ENCODE data around the gene NEDD4L. TPM values are rescaled to one million over a fixed set of nuclear protein-coding genes. Genes with fewer than 3 reads are reported as not detected.

Gene NEDD4L
- polyA plus RNA-seq, 1 of the 3 experiments (the other 2 are of a cell fraction): 13.2 TPM

DNA sequence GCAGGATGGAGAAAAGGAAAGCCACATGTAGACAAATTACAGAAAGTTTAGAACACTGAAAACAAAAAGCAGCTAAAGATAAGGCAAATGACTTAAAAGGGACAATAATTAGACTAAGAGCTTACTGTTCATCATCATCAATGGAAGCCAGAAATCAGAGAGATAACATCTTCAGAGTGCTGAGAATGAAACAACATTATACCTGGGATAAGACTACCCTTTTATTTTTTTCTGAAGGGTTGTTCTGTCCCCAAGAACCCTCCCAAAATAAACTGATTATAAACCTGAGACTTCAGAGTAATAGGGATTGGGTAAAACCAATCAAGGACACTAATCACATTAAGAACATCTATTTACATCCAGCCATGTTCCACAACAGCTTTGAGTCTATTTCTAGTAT, 6.9 kb upstream of the NEDD4L start:
- no peaks in the 10 kb centered on the region for H3F3A ChIP-seq (replicated peaks; ENCODE audit: insufficient read depth)
- peaks cover 0 to 2% of the 10 kb centered on the region in 2 experiments; a peak in 1 of 4 replicates for H3K4me1 ChIP-seq (ENCODE audit: control insufficient read depth in 1 of 2, insufficient read depth in 2 of 2, low read depth in 1 of 2, low read length in 1 of 2)
- no peaks in the 10 kb centered on the region for H4K20me1 ChIP-seq (ENCODE audit: insufficient read depth)
- no peak overlapping the region for H3K4me2 ChIP-seq
- H3K79me2 ChIP-seq (ENCODE audit: insufficient read depth): no peaks in the 10 kb centered on the region
- CTCF ChIA-PET: interaction anchor here (0.7 to 1.6 kb wide), 5 partner anchors 9 to 155 kb away, joined by 3 to 4 read pairs (median 3); no protein-coding TSS in a partner anchor
- H3K36me3 ChIP-seq (replicated peaks in 1 of 2; ENCODE audit: control insufficient read depth in 1 of 2, insufficient read depth in 2 of 2, low read length in 1 of 2): no peaks in the 10 kb centered on the region
- H3K4me3 ChIP-seq (ENCODE audit: low read depth in 2 of 2, low read length in 1 of 2): no peak overlapping the region
- H3K9me2 ChIP-seq: no peaks in the 10 kb centered on the region
- TF ChIP-seq EP300 (IDR thresholded peaks at IDR 0.05; ENCODE audit: borderline replicate concordance in 1 of 2, low read depth in 1 of 2, low read length in 1 of 2) (no peak), GATA2 (CRISPR knock-in tag; IDR thresholded peaks at IDR 0.05) (peak; percentile 25; the same call in 1 of the 2 replicates)
- H3K27ac ChIP-seq (ENCODE audit: low read depth in 2 of 2, low read length in 1 of 2): no peak overlapping the region; a peak in 1 of 4 replicates
- H3K9me3 ChIP-seq: no peaks in the 10 kb centered on the region
- peaks cover 11% of the 10 kb centered on the region; the same call in 1 of the 2 replicates for H3K27me3 ChIP-seq (ENCODE audit: insufficient read depth)
- POLR2A ChIA-PET: no interaction called here
- DNase-seq: no peak
- no peak overlapping the region for H3K9ac ChIP-seq
- H2AFZ ChIP-seq (ENCODE audit: low read depth): no peak overlapping the region

DNA sequence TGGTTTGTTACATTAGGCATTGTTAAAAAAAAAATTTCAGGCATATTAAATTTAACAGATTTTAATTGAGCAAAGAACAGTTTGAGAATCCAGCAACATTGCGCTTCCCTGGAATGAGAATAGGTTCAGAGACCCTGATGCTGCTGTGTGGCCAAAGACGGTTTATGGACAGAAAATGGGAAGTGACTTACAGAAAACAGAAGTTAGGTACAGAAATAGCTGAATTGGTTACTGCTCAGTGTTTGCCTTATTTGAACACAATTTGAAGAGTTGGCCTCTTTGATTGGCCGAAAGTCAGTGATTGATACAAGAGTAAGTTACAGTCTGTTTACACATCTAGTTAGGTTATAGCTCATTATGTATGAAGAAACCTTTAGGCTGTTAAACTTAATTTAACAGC, 6.0 kb upstream of the NEDD4L start:
- Histone ChIP-seq H3K9me2 (no peaks in the 10 kb centered on the region), H3K4me2 (no peak overlapping the region), H3K9ac (no peak overlapping the region), H3F3A (replicated peaks; ENCODE audit: insufficient read depth) (peaks cover under 1% of the 10 kb centered on the region), H3K27me3 (ENCODE audit: insufficient read depth) (peaks cover 11% of the 10 kb centered on the region; the same call in 1 of the 2 replicates), H3K36me3 (replicated peaks in 1 of 2; ENCODE audit: control insufficient read depth in 1 of 2, insufficient read depth in 2 of 2, low read length in 1 of 2) (no peaks in the 10 kb centered on the region), H3K9me3 (no peaks in the 10 kb centered on the region), H3K4me3 (ENCODE audit: low read depth in 2 of 2, low read length in 1 of 2) (no peak overlapping the region), H2AFZ (ENCODE audit: low read depth) (no peak overlapping the region), H4K20me1 (ENCODE audit: insufficient read depth) (no peaks in the 10 kb centered on the region), H3K27ac (ENCODE audit: low read depth in 2 of 2, low read length in 1 of 2) (no peak overlapping the region), H3K79me2 (ENCODE audit: insufficient read depth) (no peaks in the 10 kb centered on the region), H3K4me1 (ENCODE audit: control insufficient read depth in 1 of 2, insufficient read depth in 2 of 2, low read depth in 1 of 2, low read length in 1 of 2) (peaks cover 0 to 2% of the 10 kb centered on the region in 2 experiments; a peak in 1 of 4 replicates)
- ChIA-PET CTCF (interaction anchor here (1.3 to 1.8 kb wide), 5 partner anchors 10 to 140 kb away, joined by 3 to 11 read pairs (median 4); no protein-coding TSS in a partner anchor), POLR2A (no interaction called here)
- no peak for DNase-seq
- no peak for TF ChIP-seq NRF1 (IDR thresholded peaks at IDR 0.05; ENCODE audit: low read depth, low read length)
- TF ChIP-seq, protein P1, sequence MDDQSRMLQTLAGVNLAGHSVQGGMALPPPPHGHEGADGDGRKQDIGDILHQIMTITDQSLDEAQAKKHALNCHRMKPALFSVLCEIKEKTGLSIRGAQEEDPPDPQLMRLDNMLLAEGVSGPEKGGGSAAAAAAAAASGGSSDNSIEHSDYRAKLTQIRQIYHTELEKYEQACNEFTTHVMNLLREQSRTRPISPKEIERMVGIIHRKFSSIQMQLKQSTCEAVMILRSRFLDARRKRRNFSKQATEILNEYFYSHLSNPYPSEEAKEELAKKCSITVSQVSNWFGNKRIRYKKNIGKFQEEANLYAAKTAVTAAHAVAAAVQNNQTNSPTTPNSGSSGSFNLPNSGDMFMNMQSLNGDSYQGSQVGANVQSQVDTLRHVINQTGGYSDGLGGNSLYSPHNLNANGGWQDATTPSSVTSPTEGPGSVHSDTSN (IDR thresholded peaks at IDR 0.05): no peak
- TF ChIP-seq FOXM1 (IDR thresholded peaks at IDR 0.05; ENCODE audit: low read depth): no peak
- TF ChIP-seq RCOR1 (IDR thresholded peaks at IDR 0.05; ENCODE audit: low read length): no peak
- TF ChIP-seq FOXJ3 (CRISPR knock-in tag; IDR thresholded peaks at IDR 0.05): no peak
- TF ChIP-seq USF2 (IDR thresholded peaks at IDR 0.05; ENCODE audit: borderline replicate concordance, low read depth, low read length): no peak
- no peak for TF ChIP-seq YY1 (IDR thresholded peaks at IDR 0.05; ENCODE audit: low read depth)
- no peak for TF ChIP-seq POLR2AphosphoS5 (IDR thresholded peaks at IDR 0.05; ENCODE audit: low read depth, low read length)
- TF ChIP-seq GABPA (IDR thresholded peaks at IDR 0.05; ENCODE audit: low read depth): no peak
- no peak for TF ChIP-seq RXRA (IDR thresholded peaks at IDR 0.05; ENCODE audit: borderline replicate concordance, low read depth)
- TF ChIP-seq SIN3A (IDR thresholded peaks at IDR 0.05; ENCODE audit: borderline replicate concordance, low read depth, low read length): no peak
- no peak for TF ChIP-seq EZH2phosphoT487 (IDR thresholded peaks at IDR 0.05; ENCODE audit: borderline replicate concordance, low read depth)
- TF ChIP-seq, protein P2, sequence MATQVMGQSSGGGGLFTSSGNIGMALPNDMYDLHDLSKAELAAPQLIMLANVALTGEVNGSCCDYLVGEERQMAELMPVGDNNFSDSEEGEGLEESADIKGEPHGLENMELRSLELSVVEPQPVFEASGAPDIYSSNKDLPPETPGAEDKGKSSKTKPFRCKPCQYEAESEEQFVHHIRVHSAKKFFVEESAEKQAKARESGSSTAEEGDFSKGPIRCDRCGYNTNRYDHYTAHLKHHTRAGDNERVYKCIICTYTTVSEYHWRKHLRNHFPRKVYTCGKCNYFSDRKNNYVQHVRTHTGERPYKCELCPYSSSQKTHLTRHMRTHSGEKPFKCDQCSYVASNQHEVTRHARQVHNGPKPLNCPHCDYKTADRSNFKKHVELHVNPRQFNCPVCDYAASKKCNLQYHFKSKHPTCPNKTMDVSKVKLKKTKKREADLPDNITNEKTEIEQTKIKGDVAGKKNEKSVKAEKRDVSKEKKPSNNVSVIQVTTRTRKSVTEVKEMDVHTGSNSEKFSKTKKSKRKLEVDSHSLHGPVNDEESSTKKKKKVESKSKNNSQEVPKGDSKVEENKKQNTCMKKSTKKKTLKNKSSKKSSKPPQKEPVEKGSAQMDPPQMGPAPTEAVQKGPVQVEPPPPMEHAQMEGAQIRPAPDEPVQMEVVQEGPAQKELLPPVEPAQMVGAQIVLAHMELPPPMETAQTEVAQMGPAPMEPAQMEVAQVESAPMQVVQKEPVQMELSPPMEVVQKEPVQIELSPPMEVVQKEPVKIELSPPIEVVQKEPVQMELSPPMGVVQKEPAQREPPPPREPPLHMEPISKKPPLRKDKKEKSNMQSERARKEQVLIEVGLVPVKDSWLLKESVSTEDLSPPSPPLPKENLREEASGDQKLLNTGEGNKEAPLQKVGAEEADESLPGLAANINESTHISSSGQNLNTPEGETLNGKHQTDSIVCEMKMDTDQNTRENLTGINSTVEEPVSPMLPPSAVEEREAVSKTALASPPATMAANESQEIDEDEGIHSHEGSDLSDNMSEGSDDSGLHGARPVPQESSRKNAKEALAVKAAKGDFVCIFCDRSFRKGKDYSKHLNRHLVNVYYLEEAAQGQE (IDR thresholded peaks at IDR 0.05; ENCODE audit: low read depth, low read length): no peak
- no peak for TF ChIP-seq TEAD4 (IDR thresholded peaks at IDR 0.05; ENCODE audit: borderline replicate concordance, insufficient read depth)
- WGBS (ENCODE audit: low lambda C conversion rate): 92% methylated on average over 3 of the region's 3 CpGs

All from SK-N-SH (cell line).